ENCODE measurements around the gene PIP4K2A.
A peak's percentile ranks its signal among the peaks of the same experiment; 100 is the strongest.

Gene PIP4K2A

GRCh38 chr10:22620140-22620857 is 94.1 kb downstream of the PIP4K2A start:
- DNase-seq (ENCODE audit: low read depth), result no peak

GRCh38 chr10:22619101-22619500 is 95.3 kb downstream of the PIP4K2A start:
- no peak for DNase-seq (ENCODE audit: low read depth)

GRCh38 chr10:22618078-22618785 is 96.1 kb downstream of the PIP4K2A start:
- DNase-seq (ENCODE audit: low read depth), result no peak

GRCh38 chr10:22617516-22617915 is 96.9 kb downstream of the PIP4K2A start:
- no peak for DNase-seq (ENCODE audit: low read depth)

GRCh38 chr10:22617051-22617450 is 97.3 kb downstream of the PIP4K2A start:
- DNase-seq (ENCODE audit: low read depth), result no peak

GRCh38 chr10:22615819-22616499 is 98.4 kb downstream of the PIP4K2A start:
- DNase-seq (ENCODE audit: low read depth), result peak; percentile 42

GRCh38 chr10:22615101-22615500 is 99.3 kb downstream of the PIP4K2A start:
- DNase-seq (ENCODE audit: low read depth), result no peak

GRCh38 chr10:22613011-22613410 is 101.4 kb downstream of the PIP4K2A start:
- DNase-seq (ENCODE audit: low read depth), result no peak

- peak; percentile 16 for DNase-seq (ENCODE audit: low read depth)
These were observed 102.1 kb downstream of the PIP4K2A start for GRCh38 chr10:22612318-22612717.

GRCh38 chr10:22611425-22612115 is 102.8 kb downstream of the PIP4K2A start:
- peak; percentile 69 for DNase-seq (ENCODE audit: low read depth)

- DNase-seq (ENCODE audit: low read depth), result no peak
These were observed 103.8 kb downstream of the PIP4K2A start for GRCh38 chr10:22610610-22611009.

GRCh38 chr10:22609719-22610465 is 104.5 kb downstream of the PIP4K2A start:
- no peak for DNase-seq (ENCODE audit: low read depth)

GRCh38 chr10:22609251-22609650 is 105.1 kb downstream of the PIP4K2A start:
- no peak for DNase-seq (ENCODE audit: low read depth)

- DNase-seq (ENCODE audit: low read depth), result no peak
These were observed 107.1 kb downstream of the PIP4K2A start for GRCh38 chr10:22607261-22607660.

- DNase-seq (ENCODE audit: low read depth), result no peak
These were observed 108.2 kb downstream of the PIP4K2A start for GRCh38 chr10:22606164-22606614.

GRCh38 chr10:22605168-22605567 is 109.2 kb downstream of the PIP4K2A start:
- DNase-seq (ENCODE audit: low read depth), result no peak

- no peak for DNase-seq (ENCODE audit: low read depth)
These were observed 109.8 kb downstream of the PIP4K2A start for GRCh38 chr10:22604344-22605126.

- DNase-seq (ENCODE audit: low read depth), result no peak
These were observed 110.8 kb downstream of the PIP4K2A start for GRCh38 chr10:22603581-22603980.

GRCh38 chr10:22601618-22602017 is 112.8 kb downstream of the PIP4K2A start:
- DNase-seq (ENCODE audit: low read depth), result no peak

- DNase-seq (ENCODE audit: low read depth), result no peak
These were observed 114.6 kb downstream of the PIP4K2A start for GRCh38 chr10:22599636-22600228.

Measured in T follicular helper cell (primary cell).